Esophagus squamous epithelium (tissue), 5 donors: ENCODE data around the gene RNPEPL1. TPM values are rescaled to one million over a fixed set of nuclear protein-coding genes. Genes with fewer than 3 reads are reported as not detected.

Experiments
- DNase-seq: peaks from one replicate; lab custom pipeline; 2025; lab: John Stamatoyannopoulos, UW
- H3K27ac ChIP-seq, 4 donors: fragments of 200-600 bp; sonication (generic); one replicate each; pipeline ENCODE4 v1.5.1; 2016 to 2019; ENCODE audit warnings: mild to moderate bottlenecking in 1 of 4
- H3K27me3 ChIP-seq, 4 donors: fragments of 200-600 bp; sonication (generic); 1 replicate in 3 of 4; 2 replicates in 1 of 4; pipeline versions ENCODE4 v1.5.1 to v1.6.0; 2017 to 2021; ENCODE audit warnings: antibody characterized with exemption in 1 of 4
- H3K36me3 ChIP-seq, 3 donors: fragments of 200-600 bp; sonication (generic); one replicate each; pipeline ENCODE4 v1.5.1; 2016 to 2019
- H3K4me1 ChIP-seq, 3 donors: fragments of 200-600 bp; sonication (generic); one replicate each; pipeline ENCODE4 v1.5.1; 2017 to 2019
- H3K4me3 ChIP-seq, 4 donors: fragments of 200-600 bp; sonication (generic); 1 replicate in 3 of 4; 2 replicates in 1 of 4; pipeline ENCODE4 v1.5.1; 2016 to 2019; ENCODE audit warnings: mild to moderate bottlenecking in 2 of 4, moderate library complexity in 1 of 4
- H3K9me3 ChIP-seq, 3 donors: fragments of 200-600 bp; sonication (generic); one replicate each; pipeline ENCODE4 v1.5.1; 2016 to 2019
- POLR2A ChIP-seq, 4 donors: fragments of 450-650 bp; IDR thresholded peaks; one replicate each; pipeline ENCODE4 v1.6.1; 2017; ENCODE audit warnings: antibody characterized with exemption in 4 of 4, mild to moderate bottlenecking in 4 of 4, moderate library complexity in 3 of 4
- WGBS, 2 donors: methylation state at CpG; one replicate each; pipeline ENCODE4 v1.1.5; 2018; 5-methylcytosine and 5-hydroxymethylcytosine counted together
- intact Hi-C: fragments of 100-400 bp; cut with DNase I; formaldehyde crosslinking; loops from one replicate; pipeline ENCODE4 v1.15.0; 2022
- total RNA-seq, 4 donors: library from RNA; depleted of rRNA; stranded (reverse); fragments of >200 nt; gene quantifications; one replicate each; pipeline ENCODE4 v1.1.0, GENCODE V29; 2016
- TF ChIP-seq, protein P1 (sequence below), 6 experiments: fragments of 450-650 bp in 4 of 6; fragments of 200-600 bp in 2 of 6; sonication (generic) in 2 of 6; IDR thresholded peaks; one replicate each; pipeline ENCODE4 v1.5.1; 2016 to 2019; ENCODE audit warnings: antibody characterized with exemption in 6 of 6, mild to moderate bottlenecking in 4 of 6, moderate library complexity in 4 of 6
- donor health status: DM: yes; HTN: yes; CAD: no.

Gene RNPEPL1
- total RNA-seq, 4 donors from 2014 or later = 41.9 to 96.5 (median 48.1) TPM

DNA sequence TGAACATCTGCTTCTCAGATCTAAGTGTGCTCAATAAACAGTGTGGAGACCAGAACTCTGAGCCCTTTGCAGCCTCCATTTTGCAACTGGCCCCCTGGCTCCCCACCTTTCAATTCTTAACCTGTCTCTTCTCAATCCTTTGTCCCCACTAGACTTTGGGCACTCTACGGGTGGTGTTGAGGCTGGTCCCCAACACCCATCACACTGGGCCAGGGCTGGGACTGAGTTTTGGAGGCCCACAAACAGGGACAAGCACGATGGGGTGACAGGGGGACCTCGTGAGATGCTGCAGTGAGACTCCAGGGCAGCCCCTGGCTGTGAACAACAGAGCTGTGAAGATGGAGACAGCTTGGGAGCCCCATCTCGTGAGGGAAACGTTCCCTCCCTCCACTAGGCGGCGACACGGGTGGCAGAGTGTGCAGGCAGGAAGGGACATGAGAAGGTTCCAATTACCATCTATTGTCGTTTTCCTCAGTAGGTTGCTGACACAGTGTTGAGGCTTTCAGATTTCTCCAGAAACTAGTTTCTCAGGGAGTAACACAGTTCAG lies 11.7 kb upstream of the RNPEPL1 start:
- Histone ChIP-seq H3K27ac (no peak overlapping the region), H3K36me3 (peaks cover 0 to 43% (median 4%) of the 10 kb centered on the region in 3 donors), H3K4me3 (peak overlapping the region in 2 of 4 donors; percentile 46 to 72), H3K27me3 (no peaks in the 10 kb centered on the region), H3K4me1 (peaks cover 21 to 46% (median 31%) of the 10 kb centered on the region in 3 donors), H3K9me3 (no peaks in the 10 kb centered on the region)
- TF ChIP-seq, protein P1, sequence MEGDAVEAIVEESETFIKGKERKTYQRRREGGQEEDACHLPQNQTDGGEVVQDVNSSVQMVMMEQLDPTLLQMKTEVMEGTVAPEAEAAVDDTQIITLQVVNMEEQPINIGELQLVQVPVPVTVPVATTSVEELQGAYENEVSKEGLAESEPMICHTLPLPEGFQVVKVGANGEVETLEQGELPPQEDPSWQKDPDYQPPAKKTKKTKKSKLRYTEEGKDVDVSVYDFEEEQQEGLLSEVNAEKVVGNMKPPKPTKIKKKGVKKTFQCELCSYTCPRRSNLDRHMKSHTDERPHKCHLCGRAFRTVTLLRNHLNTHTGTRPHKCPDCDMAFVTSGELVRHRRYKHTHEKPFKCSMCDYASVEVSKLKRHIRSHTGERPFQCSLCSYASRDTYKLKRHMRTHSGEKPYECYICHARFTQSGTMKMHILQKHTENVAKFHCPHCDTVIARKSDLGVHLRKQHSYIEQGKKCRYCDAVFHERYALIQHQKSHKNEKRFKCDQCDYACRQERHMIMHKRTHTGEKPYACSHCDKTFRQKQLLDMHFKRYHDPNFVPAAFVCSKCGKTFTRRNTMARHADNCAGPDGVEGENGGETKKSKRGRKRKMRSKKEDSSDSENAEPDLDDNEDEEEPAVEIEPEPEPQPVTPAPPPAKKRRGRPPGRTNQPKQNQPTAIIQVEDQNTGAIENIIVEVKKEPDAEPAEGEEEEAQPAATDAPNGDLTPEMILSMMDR (IDR thresholded peaks at IDR 0.05) = peak in 5 of 6 experiments; percentile 29 to 64 (median 47)
- no peak for TF ChIP-seq POLR2A (IDR thresholded peaks at IDR 0.05)
- WGBS, 2 donors = 45% methylated on average over 4 of the region's 9 CpGs; no CpG with 5 or more reads in 1 of the 2 donors
- no peak for DNase-seq
- intact Hi-C loops = no loop called here

DNA sequence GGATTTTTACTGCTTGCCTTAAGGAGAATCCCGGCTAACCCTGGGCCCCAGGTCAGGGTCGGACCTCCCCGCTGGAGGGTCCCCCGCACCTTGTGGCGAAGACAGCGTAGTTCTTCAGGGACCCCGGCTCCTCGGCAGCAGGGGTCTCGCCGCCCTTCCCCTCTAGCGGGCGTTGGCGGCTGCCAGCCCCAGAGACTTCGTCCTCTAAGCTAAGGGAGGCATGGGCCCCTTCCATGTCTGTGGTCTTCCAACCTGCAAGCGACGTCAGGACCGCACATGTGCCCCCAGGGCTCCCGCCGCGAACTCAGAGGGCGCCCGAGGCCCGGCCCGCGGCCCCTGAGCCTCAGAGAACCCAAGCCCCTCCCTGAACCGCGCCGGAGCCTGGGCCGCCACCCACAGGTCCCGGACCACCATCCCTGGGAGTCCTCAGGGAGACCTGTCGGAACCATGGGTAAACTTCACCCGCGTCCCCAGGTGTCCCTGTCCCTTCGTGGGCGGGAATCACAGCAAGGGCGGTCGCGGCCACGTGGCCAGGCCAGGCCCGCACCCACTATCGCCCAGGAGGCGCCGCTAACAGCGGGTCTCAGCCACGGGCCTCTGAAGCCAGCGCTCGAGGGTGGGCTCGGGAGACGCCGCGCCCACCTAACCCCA lies 11.1 kb upstream of the RNPEPL1 start:
- intact Hi-C loops = no loop called here
- peaks cover 27 to 52% (median 37%) of the 10 kb centered on the region in 3 donors for H3K4me1 ChIP-seq
- TF ChIP-seq POLR2A (IDR thresholded peaks at IDR 0.05) = no peak
- TF ChIP-seq, protein P1 (IDR thresholded peaks at IDR 0.05) = no peak
- H3K9me3 ChIP-seq = no peaks in the 10 kb centered on the region
- H3K27ac ChIP-seq = peak overlapping the region in 1 of 4 donors; percentile 25
- no peak for DNase-seq
- no peaks in the 10 kb centered on the region for H3K27me3 ChIP-seq
- H3K36me3 ChIP-seq = peaks cover 0 to 37% (median 4%) of the 10 kb centered on the region in 3 donors
- H3K4me3 ChIP-seq = peak overlapping the region; percentile 27 to 72 (median 54)
- 61% methylated on average over 8 of the region's 51 CpGs; no CpG with 5 or more reads in 1 of the 2 donors for WGBS, 2 donors

DNA sequence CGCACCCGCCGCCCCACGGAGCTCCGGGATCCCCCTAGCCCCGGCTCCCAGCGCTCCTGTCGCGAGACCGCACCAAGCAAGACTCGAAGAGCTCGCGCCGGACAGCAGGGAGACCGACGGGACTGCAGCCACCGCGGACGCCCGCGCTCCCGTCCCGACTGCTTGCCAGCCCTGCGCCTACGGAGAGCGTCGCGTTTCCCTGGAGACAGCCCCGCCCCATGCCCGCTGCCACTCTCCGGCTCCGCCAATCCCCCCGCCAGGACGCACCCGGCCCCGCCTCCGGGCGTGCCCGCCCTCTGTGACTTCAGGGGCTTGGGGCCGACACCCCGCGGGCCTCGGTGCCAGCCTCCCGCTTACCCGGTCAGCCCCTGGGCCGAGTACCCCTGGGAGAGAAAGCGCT lies 10.5 kb upstream of the RNPEPL1 start, which contains the start of gene ANKMY1:
TSS of gene ANKMY1 (minus strand) at position 181 of the 400 bp plus-strand sequence. CDS start 653 bp downstream, outside the sequence.
- Histone ChIP-seq H3K27ac (peak within 1 kb of the TSS in 1 of 4 donors; percentile 25), H3K4me1 (peaks cover 28 to 57% (median 42%) of the 10 kb centered on the region in 3 donors), H3K4me3 (peak within 1 kb of the TSS; percentile 27 to 72 (median 54)), H3K27me3 (no peaks in the 10 kb centered on the region), H3K9me3 (no peaks in the 10 kb centered on the region), H3K36me3 (peaks cover 0 to 33% (median 3%) of the 10 kb centered on the region in 3 donors)
- DNase-seq = no peak
- no CpG with 5 or more reads among the region's 47 CpGs for WGBS, 2 donors
- no peak for TF ChIP-seq POLR2A (IDR thresholded peaks at IDR 0.05)
- TF ChIP-seq, protein P1 (IDR thresholded peaks at IDR 0.05) = no peak
- intact Hi-C loops = no loop called here

DNA sequence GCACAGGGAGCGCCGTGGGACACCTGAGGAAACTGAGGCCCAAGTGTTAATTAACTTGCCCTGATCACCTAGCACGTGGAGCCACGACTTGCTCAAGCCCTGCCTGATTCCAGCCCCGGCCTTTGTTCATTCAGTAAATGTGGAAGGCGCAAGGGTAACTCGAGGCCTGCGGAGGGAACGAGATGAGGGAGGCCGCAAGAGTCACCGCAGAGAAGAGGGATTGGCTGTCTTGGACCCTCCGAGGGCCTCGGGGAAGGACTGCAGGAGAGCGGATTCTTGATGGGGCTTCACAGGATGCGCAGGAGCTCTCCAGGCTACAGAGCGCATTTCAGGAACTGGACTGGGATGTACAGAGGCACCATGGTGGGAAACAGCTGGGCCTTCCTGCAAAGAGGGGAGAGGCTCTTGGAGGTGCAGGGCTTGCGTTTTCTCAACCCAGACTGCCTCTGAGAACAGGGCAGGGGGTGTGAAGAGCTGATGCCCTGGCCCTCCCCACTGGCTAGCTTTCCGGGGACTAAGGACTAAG lies 10.0 kb upstream of the RNPEPL1 start:
- no peak overlapping the region for H3K27ac ChIP-seq
- intact Hi-C loops = no loop called here
- no peaks in the 10 kb centered on the region for H3K27me3 ChIP-seq
- 75 to 86% methylated on average over 12 of the region's 18 CpGs for WGBS, 2 donors
- no peak for DNase-seq
- H3K9me3 ChIP-seq = no peaks in the 10 kb centered on the region
- H3K4me1 ChIP-seq = peaks cover 28 to 62% (median 42%) of the 10 kb centered on the region in 3 donors
- no peak for TF ChIP-seq POLR2A (IDR thresholded peaks at IDR 0.05)
- TF ChIP-seq, protein P1 (IDR thresholded peaks at IDR 0.05) = no peak
- H3K4me3 ChIP-seq = peak overlapping the region in 3 of 4 donors; percentile 46 to 72 (median 62)
- peaks cover 0 to 33% (median 0%) of the 10 kb centered on the region in 3 donors for H3K36me3 ChIP-seq
